ENCODE measurements around the gene ADAM22.

- no peak for TF ChIP-seq EZH2 (IDR thresholded peaks at IDR 0.05; ENCODE audit: borderline replicate concordance)
- no peak for TF ChIP-seq CTCF (IDR thresholded peaks at IDR 0.05; ENCODE audit: poor library complexity)
- no peak for TF ChIP-seq EZH2phosphoT487 (IDR thresholded peaks at IDR 0.05; ENCODE audit: low read depth, severe bottlenecking, unreplicated experiment)
Observed at GRCh38 chr7:88101769-88102168, 167.7 kb downstream of the ADAM22 start.

Data from hepatocyte (in vitro differentiated cells).